IMR-90 (cell line): ENCODE measurements around the gene LRRC3B. TPM values are rescaled to one million over a fixed set of nuclear protein-coding genes. Genes with fewer than 3 reads are reported as not detected.

Experiments used
- ATAC-seq: fragments of 200-7000 bp; cut with Tn5 transposase; 2 replicates; pipeline ENCODE4 v1.9.1; 2020; ENCODE audit warnings: low read depth, mild to moderate bottlenecking, moderate library complexity
- BruUV-seq: library from RNA; stranded (reverse); fragments of 400-500 nt; replicated peaks from 2 replicates; lab custom pipeline; 2021; lab: Mats Ljungman, UMichigan
- CTCF ChIA-PET: fragments of 300-600 bp; formaldehyde crosslinking; extraction: SDS; loops from one replicate; lab custom pipeline; 2021; ENCODE audit warnings: antibody characterized with exemption; lab: Yijun Ruan, JAX
- POLR2A ChIA-PET: fragments of 300-600 bp; sonication (Branson Sonifier 250); formaldehyde crosslinking; loops from one replicate; lab custom pipeline; 2022; ENCODE audit warnings: antibody characterized with exemption; ENCODE audit not compliant: unreplicated experiment; lab: Charles Lee
- DNase-seq: peaks from one replicate; pipeline ENCODE4 v3.0.0; 2013
- H2AFZ ChIP-seq: replicated peaks from 2 replicates; pipeline ENCODE3; 2013; ENCODE audit warnings: low read length, mild to moderate bottlenecking; ENCODE audit not compliant: poor library complexity
- H2AK5ac ChIP-seq: 2 replicates; pipeline ENCODE4 v1.6.1; 2013; ENCODE audit warnings: low read depth, low read length, inconsistent platforms
- H2AK9ac ChIP-seq: replicated peaks from 2 replicates; pipeline ENCODE3; 2013; ENCODE audit warnings: mild to moderate bottlenecking, low read depth, low read length, moderate library complexity; ENCODE audit not compliant: poor library complexity
- H2BK120ac ChIP-seq: 2 replicates; pipeline ENCODE4 v1.6.1; 2013; ENCODE audit warnings: low read depth, low read length, inconsistent platforms
- H2BK15ac ChIP-seq: 3 replicates; pipeline ENCODE4 v1.6.1; 2013; ENCODE audit warnings: low read depth, low read length, inconsistent platforms
- H2BK20ac ChIP-seq: 2 replicates; pipeline ENCODE4 v1.6.1; 2013; ENCODE audit warnings: low read depth, mild to moderate bottlenecking, inconsistent platforms, low read length, moderate library complexity
- H2BK5ac ChIP-seq: 2 replicates; pipeline ENCODE4 v1.6.1; 2013; ENCODE audit warnings: mild to moderate bottlenecking, low read depth, low read length, inconsistent platforms; ENCODE audit not compliant: poor library complexity, severe bottlenecking
- H3K14ac ChIP-seq: replicated peaks from 2 replicates; pipeline ENCODE4 v1.6.1; 2013; ENCODE audit warnings: low read depth, low read length, inconsistent platforms
- H3K18ac ChIP-seq: 2 replicates; pipeline ENCODE4 v1.6.1; 2013; ENCODE audit warnings: low read depth, low read length, control low read depth
- H3K23ac ChIP-seq: 2 replicates; pipeline ENCODE4 v1.6.1; 2013; ENCODE audit warnings: low read depth, low read length, inconsistent platforms
- H3K27ac ChIP-seq: 2 replicates; pipeline ENCODE4 v1.5.1; 2013; ENCODE audit warnings: mild to moderate bottlenecking, control low read depth, low read length; ENCODE audit not compliant: insufficient read depth
- H3K27me3 ChIP-seq: 2 replicates; pipeline ENCODE4 v1.6.1; 2013; ENCODE audit warnings: low read length; ENCODE audit not compliant: control insufficient read depth, insufficient read depth
- H3K36me3 ChIP-seq: 2 replicates; pipeline ENCODE4 v1.6.1; 2013; ENCODE audit warnings: low read length, mixed read lengths; ENCODE audit not compliant: control insufficient read depth, insufficient read depth
- H3K4ac ChIP-seq: 2 replicates; pipeline ENCODE4 v1.6.1; 2013; ENCODE audit warnings: low read depth, low read length, inconsistent platforms
- H3K4me1 ChIP-seq: 2 replicates; pipeline ENCODE4 v1.6.1; 2013; ENCODE audit warnings: low read length, mixed read lengths; ENCODE audit not compliant: control insufficient read depth, insufficient read depth
- H3K4me2 ChIP-seq: 2 replicates; pipeline ENCODE4 v1.6.1; 2013; ENCODE audit warnings: low read depth, mild to moderate bottlenecking, control low read depth, low read length, moderate library complexity
- H3K4me3 ChIP-seq: 2 replicates; pipeline ENCODE4 v1.5.1; 2013; ENCODE audit warnings: low read depth, mild to moderate bottlenecking, control low read depth, low read length, moderate library complexity; ENCODE audit not compliant: insufficient read depth
- H3K56ac ChIP-seq: 2 replicates; pipeline ENCODE4 v1.6.1; 2013; ENCODE audit warnings: low read length, inconsistent platforms; ENCODE audit not compliant: insufficient read depth; ENCODE audit errors: extremely low read depth
- H3K79me1 ChIP-seq, 2 experiments: 2 replicates each; pipeline ENCODE4 v1.6.1; 2013; ENCODE audit warnings: low read length in 2 of 2, inconsistent platforms in 1 of 2, low read depth in 1 of 2
- H3K9ac ChIP-seq: 2 replicates; pipeline ENCODE4 v1.6.1; 2013; ENCODE audit warnings: low read depth, low read length, control low read depth
- H3K9me1 ChIP-seq: 2 replicates; pipeline ENCODE4 v1.6.1; 2013; ENCODE audit warnings: low read length, inconsistent platforms; ENCODE audit not compliant: insufficient read depth
- H3K9me3 ChIP-seq: 2 replicates; pipeline ENCODE4 v1.6.1; 2013; ENCODE audit warnings: low read length; ENCODE audit not compliant: control insufficient read depth, insufficient read depth
- H4K20me1 ChIP-seq: 2 replicates; pipeline ENCODE4 v1.6.1; 2013; ENCODE audit warnings: low read length, inconsistent platforms; ENCODE audit not compliant: insufficient read depth
- H4K5ac ChIP-seq: 2 replicates; pipeline ENCODE4 v1.6.1; 2013; ENCODE audit warnings: mild to moderate bottlenecking, low read depth, low read length, control low read depth
- H4K8ac ChIP-seq, 2 experiments: 2 replicates each; pipeline ENCODE4 v1.6.1; 2013; ENCODE audit warnings: low read depth in 2 of 2, low read length in 2 of 2, control low read depth in 1 of 2, inconsistent platforms in 1 of 2
- H4K91ac ChIP-seq: 2 replicates; pipeline ENCODE4 v1.6.1; 2013; ENCODE audit warnings: low read depth, low read length, inconsistent platforms; ENCODE audit not compliant: insufficient read depth
- BHLHE40 ChIP-seq: fragments of 150-350 bp; IDR thresholded peaks from 2 replicates; pipeline ENCODE4 v1.6.1; 2016; ENCODE audit warnings: mild to moderate bottlenecking, low read depth, low read length
- CEBPB ChIP-seq: IDR thresholded peaks from 2 replicates; pipeline ENCODE4 v1.6.1; 2012; ENCODE audit warnings: low read depth, low read length, improper control_type of control experiment
- CHD1 ChIP-seq: IDR thresholded peaks from 2 replicates; pipeline ENCODE4 v1.6.1; 2012; ENCODE audit warnings: low read depth, low read length, improper control_type of control experiment
- FOS ChIP-seq: fragments of 150-350 bp; IDR thresholded peaks from 2 replicates; pipeline ENCODE4 v1.6.1; 2016; ENCODE audit warnings: low read depth, low read length
- MAFK ChIP-seq: IDR thresholded peaks from 2 replicates; pipeline ENCODE4 v1.6.1; 2012; ENCODE audit warnings: low read depth, low read length, improper control_type of control experiment
- MAZ ChIP-seq: IDR thresholded peaks from 2 replicates; pipeline ENCODE4 v1.6.1; 2012; ENCODE audit warnings: low read depth, mild to moderate bottlenecking, low read length, improper control_type of control experiment, moderate library complexity, borderline replicate concordance
- MXI1 ChIP-seq: IDR thresholded peaks from 2 replicates; pipeline ENCODE4 v1.6.1; 2012; ENCODE audit warnings: low read depth, mild to moderate bottlenecking, low read length, moderate library complexity, borderline replicate concordance
- NFE2L2 ChIP-seq: fragments of 150-350 bp; IDR thresholded peaks from 2 replicates; pipeline ENCODE4 v1.6.1; 2016; ENCODE audit warnings: low read depth, mild to moderate bottlenecking, low read length
- POLR2A ChIP-seq: IDR thresholded peaks from 2 replicates; pipeline ENCODE4 v1.6.1; 2012; ENCODE audit warnings: mild to moderate bottlenecking, low read depth, low read length
- RAD21 ChIP-seq: IDR thresholded peaks from 2 replicates; pipeline ENCODE4 v1.6.1; 2012; ENCODE audit warnings: low read length, improper control_type of control experiment
- RCOR1 ChIP-seq: IDR thresholded peaks from 2 replicates; pipeline ENCODE4 v1.6.1; 2012; ENCODE audit warnings: mild to moderate bottlenecking, low read length, improper control_type of control experiment; ENCODE audit not compliant: insufficient replicate concordance
- RFX5 ChIP-seq: IDR thresholded peaks from 2 replicates; pipeline ENCODE4 v1.8.0; 2012; ENCODE audit warnings: low read depth, mild to moderate bottlenecking, low read length, moderate library complexity
- SMC3 ChIP-seq: fragments of 150-350 bp; IDR thresholded peaks from 2 replicates; pipeline ENCODE4 v1.6.1; 2016; ENCODE audit warnings: low read depth, mild to moderate bottlenecking, antibody characterized with exemption, low read length, moderate library complexity
- WGBS, 2 experiments: methylation state at CpG; one replicate each; pipeline versions ENCODE4 v1.1.5 to v1.1.7; 2013; ENCODE audit warnings: missing lambda C conversion rate in 2 of 2; ENCODE audit not compliant: insufficient read length in 1 of 2; ENCODE audit errors: extremely low coverage in 2 of 2; 5-methylcytosine and 5-hydroxymethylcytosine counted together
- dilution Hi-C: fragments of 300-500 bp; cut with HindIII; formaldehyde crosslinking; loops from one replicate; pipeline ENCODE4 v1.14.3; 2018; ENCODE audit warnings: low sequenced_read_pairs; ENCODE audit not compliant: unreplicated experiment
- in situ Hi-C: fragments of 300-500 bp; cut with MboI; formaldehyde crosslinking; loops from 3 replicates; pipeline ENCODE4 v1.14.3; 2019; ENCODE audit warnings: low sequenced_read_pairs, inconsistent platforms, mixed read lengths
- intact Hi-C: fragments of 100-400 bp; cut with micrococcal nuclease; formaldehyde crosslinking; loops from 2 replicates; pipeline ENCODE4 v1.10.0; 2022
- polyA plus RNA-seq, 3 experiments: library from polyadenylated mRNA; depleted of rRNA; stranded (reverse); fragments of >200 nt; gene quantifications; 2 replicates each; pipeline ENCODE4 v1.2.3, GENCODE V29; 2012; ENCODE audit warnings: low replicate concordance in 1 of 3
- total RNA-seq: library from RNA; depleted of rRNA; stranded (reverse); fragments of >200 nt; gene quantifications from 2 replicates; pipeline ENCODE4 v1.2.3, GENCODE V29; 2012
- TF ChIP-seq, protein P1 (sequence below): conservative IDR thresholded peaks from 2 replicates; pipeline ENCODE4 v1.5.1; 2012; ENCODE audit warnings: mild to moderate bottlenecking, low read depth, low read length, improper control_type of control experiment
- TF ChIP-seq, protein P2 (sequence below): fragments of 150-350 bp; IDR thresholded peaks from 2 replicates; pipeline ENCODE4 v1.6.1; 2017; ENCODE audit warnings: mild to moderate bottlenecking, antibody characterized with exemption, low read length, low read depth
- TF ChIP-seq, protein P3 (sequence below): fragments of 150-350 bp; IDR thresholded peaks from 2 replicates; pipeline ENCODE4 v1.6.1; 2016; ENCODE audit warnings: low read depth, mild to moderate bottlenecking, low read length, moderate library complexity, borderline replicate concordance

The LRRC3B gene
- total and polyA plus RNA-seq, 2 of the 4 experiments (the other 2 are of a cell fraction), result not detected

DNA sequence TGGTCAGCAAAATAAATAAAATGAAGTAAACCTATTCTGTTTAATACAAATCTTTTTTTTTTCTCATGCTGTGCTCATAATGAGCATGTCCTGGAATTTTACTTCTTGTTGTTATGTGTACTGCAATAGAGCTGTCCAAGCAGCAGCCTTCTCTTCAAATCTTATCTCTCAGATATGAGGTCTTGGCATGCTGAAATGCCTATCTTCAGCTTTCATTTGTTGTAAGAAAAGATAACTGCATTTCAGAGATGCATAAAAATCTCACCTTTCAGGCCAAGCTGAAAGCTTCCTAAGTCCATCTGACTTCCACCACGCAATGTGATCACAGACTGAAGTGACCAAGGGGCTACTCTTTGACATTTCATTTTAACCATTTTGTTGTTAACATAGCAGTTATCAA is 43.5 kb upstream of the LRRC3B start:
- H3K4me3 ChIP-seq, result no peak overlapping the region
- no peaks in the 10 kb centered on the region for H4K20me1 ChIP-seq
- H3K56ac ChIP-seq, result no peak overlapping the region
- H3K18ac ChIP-seq, result no peak overlapping the region
- H3K4me2 ChIP-seq, result no peak overlapping the region
- in situ Hi-C loops (no loop called here), dilution Hi-C loops (no loop called here), intact Hi-C loops (no loop called here)
- H2BK15ac ChIP-seq, result no peak overlapping the region
- H3K79me1 ChIP-seq, result no peaks in the 10 kb centered on the region
- TF ChIP-seq BHLHE40, result no peak
- TF ChIP-seq CHD1, result no peak
- no peak for TF ChIP-seq MAFK
- TF ChIP-seq, protein P1, sequence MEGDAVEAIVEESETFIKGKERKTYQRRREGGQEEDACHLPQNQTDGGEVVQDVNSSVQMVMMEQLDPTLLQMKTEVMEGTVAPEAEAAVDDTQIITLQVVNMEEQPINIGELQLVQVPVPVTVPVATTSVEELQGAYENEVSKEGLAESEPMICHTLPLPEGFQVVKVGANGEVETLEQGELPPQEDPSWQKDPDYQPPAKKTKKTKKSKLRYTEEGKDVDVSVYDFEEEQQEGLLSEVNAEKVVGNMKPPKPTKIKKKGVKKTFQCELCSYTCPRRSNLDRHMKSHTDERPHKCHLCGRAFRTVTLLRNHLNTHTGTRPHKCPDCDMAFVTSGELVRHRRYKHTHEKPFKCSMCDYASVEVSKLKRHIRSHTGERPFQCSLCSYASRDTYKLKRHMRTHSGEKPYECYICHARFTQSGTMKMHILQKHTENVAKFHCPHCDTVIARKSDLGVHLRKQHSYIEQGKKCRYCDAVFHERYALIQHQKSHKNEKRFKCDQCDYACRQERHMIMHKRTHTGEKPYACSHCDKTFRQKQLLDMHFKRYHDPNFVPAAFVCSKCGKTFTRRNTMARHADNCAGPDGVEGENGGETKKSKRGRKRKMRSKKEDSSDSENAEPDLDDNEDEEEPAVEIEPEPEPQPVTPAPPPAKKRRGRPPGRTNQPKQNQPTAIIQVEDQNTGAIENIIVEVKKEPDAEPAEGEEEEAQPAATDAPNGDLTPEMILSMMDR, result no peak
- no peak for TF ChIP-seq POLR2A
- TF ChIP-seq RAD21, result no peak
- no peak for TF ChIP-seq MAZ
- TF ChIP-seq, protein P2, sequence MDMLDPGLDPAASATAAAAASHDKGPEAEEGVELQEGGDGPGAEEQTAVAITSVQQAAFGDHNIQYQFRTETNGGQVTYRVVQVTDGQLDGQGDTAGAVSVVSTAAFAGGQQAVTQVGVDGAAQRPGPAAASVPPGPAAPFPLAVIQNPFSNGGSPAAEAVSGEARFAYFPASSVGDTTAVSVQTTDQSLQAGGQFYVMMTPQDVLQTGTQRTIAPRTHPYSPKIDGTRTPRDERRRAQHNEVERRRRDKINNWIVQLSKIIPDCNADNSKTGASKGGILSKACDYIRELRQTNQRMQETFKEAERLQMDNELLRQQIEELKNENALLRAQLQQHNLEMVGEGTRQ, result no peak
- no peak for TF ChIP-seq NFE2L2
- TF ChIP-seq SMC3, result no peak
- TF ChIP-seq, protein P3, sequence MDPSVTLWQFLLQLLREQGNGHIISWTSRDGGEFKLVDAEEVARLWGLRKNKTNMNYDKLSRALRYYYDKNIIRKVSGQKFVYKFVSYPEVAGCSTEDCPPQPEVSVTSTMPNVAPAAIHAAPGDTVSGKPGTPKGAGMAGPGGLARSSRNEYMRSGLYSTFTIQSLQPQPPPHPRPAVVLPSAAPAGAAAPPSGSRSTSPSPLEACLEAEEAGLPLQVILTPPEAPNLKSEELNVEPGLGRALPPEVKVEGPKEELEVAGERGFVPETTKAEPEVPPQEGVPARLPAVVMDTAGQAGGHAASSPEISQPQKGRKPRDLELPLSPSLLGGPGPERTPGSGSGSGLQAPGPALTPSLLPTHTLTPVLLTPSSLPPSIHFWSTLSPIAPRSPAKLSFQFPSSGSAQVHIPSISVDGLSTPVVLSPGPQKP, result no peak
- no peak for TF ChIP-seq CEBPB
- no peak for TF ChIP-seq MXI1
- no peak for TF ChIP-seq RFX5
- no peak for TF ChIP-seq RCOR1
- TF ChIP-seq FOS, result no peak
- no peak overlapping the region for H4K5ac ChIP-seq
- peaks cover 6% of the 10 kb centered on the region; the same call in 1 of the 2 replicates for H3K9me3 ChIP-seq
- DNase-seq (no peak), ATAC-seq (no peak)
- no peaks in the 10 kb centered on the region for H3K9me1 ChIP-seq
- H3K14ac ChIP-seq, result no peak overlapping the region
- ChIA-PET CTCF (no interaction called here), POLR2A (no interaction called here)
- H4K8ac ChIP-seq, result no peak overlapping the region
- no peak overlapping the region for H4K91ac ChIP-seq
- H3K23ac ChIP-seq, result no peak overlapping the region
- no peak overlapping the region for H2BK5ac ChIP-seq
- no peak overlapping the region for H2AK5ac ChIP-seq
- no CpG with 5 or more reads among the region's 1 CpG for WGBS, 2 experiments
- H3K27ac ChIP-seq, result no peak overlapping the region
- H2BK20ac ChIP-seq, result no peak overlapping the region
- no peak overlapping the region for H3K9ac ChIP-seq
- H3K36me3 ChIP-seq, result no peaks in the 10 kb centered on the region
- H2AFZ ChIP-seq, result no peak overlapping the region
- no peaks in the 10 kb centered on the region for H3K4me1 ChIP-seq
- H3K27me3 ChIP-seq, result no peaks in the 10 kb centered on the region
- H3K4ac ChIP-seq, result no peak overlapping the region
- H2BK120ac ChIP-seq, result no peak overlapping the region
- no TSS peak for BruUV-seq
- H2AK9ac ChIP-seq, result no peak overlapping the region
